ENCODE results near the gene TRIOBP. TPM values are rescaled to one million over a fixed set of nuclear protein-coding genes. Genes with fewer than 3 reads are reported as not detected.

Gene TRIOBP
- total RNA-seq, 1 donor from 2014 or later = 75.1 TPM

DNA sequence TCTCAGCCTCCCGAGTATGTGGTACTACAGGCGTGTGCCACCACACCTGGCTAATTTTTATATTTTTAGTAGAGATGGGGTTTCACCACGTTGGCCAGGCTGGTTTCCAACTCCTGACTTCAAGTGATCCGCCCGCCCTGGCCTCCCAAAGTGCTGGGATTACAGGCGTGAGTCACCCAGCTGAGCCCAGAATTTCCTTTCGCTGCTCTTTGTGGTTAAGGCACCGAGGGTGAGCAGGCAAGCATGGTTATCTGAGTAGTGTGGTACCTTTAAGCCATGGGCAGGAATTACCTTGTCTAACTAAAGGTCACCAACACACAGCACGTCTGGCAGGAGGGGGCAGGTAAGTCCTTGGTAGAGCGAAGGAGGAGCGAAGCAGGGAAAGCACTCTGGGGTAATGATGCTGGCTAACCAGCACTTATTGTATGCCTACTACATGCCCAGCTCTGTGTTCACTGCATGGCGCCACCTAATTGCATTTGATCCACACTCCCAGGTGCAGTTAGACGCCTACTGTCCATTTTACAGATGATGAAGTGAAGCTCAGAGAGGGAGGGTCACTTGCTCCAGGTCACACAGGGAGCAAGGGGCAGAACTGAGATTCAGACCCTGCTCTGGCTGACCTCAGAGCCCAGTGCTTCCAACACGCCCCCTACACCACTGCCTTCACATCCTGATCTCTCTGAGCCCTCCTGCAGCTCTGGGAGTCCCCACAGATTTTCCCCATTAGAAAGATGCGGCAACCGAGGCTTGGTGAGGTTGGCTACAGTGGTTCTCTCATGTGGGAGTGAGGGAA is 45.7 kb downstream of the TRIOBP start:
- no peak overlapping the region for H3K4me3 ChIP-seq (ENCODE audit: low read depth, low read length)
- peak; percentile 61 for DNase-seq (ENCODE audit: low read depth)
- TF ChIP-seq, protein P1, sequence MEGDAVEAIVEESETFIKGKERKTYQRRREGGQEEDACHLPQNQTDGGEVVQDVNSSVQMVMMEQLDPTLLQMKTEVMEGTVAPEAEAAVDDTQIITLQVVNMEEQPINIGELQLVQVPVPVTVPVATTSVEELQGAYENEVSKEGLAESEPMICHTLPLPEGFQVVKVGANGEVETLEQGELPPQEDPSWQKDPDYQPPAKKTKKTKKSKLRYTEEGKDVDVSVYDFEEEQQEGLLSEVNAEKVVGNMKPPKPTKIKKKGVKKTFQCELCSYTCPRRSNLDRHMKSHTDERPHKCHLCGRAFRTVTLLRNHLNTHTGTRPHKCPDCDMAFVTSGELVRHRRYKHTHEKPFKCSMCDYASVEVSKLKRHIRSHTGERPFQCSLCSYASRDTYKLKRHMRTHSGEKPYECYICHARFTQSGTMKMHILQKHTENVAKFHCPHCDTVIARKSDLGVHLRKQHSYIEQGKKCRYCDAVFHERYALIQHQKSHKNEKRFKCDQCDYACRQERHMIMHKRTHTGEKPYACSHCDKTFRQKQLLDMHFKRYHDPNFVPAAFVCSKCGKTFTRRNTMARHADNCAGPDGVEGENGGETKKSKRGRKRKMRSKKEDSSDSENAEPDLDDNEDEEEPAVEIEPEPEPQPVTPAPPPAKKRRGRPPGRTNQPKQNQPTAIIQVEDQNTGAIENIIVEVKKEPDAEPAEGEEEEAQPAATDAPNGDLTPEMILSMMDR (conservative IDR thresholded peaks at IDR 0.05; ENCODE audit: low read depth, low read length) = no peak

DNA sequence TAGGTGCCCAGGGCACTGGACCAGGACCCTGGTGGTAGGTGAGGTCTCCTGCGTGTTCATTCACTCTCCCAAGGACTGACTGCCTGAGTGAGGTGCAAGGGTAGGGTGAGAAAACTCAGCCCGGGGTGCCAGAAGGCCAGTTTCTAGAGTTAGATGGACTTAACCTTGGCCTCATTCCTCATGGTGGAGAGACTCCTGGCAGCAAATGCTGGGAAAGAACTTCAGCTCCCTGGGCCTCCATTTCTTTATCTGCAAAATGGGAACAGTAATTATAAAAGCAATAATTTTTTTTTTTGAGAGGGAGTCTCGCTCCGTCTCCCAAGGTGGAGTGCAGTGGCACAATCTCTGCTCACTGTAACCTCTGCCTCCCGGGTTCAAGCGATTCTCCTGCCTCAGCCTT is 47.7 kb downstream of the TRIOBP start:
- H3K4me3 ChIP-seq (ENCODE audit: low read depth, low read length) = no peak overlapping the region
- TF ChIP-seq, protein P1 (conservative IDR thresholded peaks at IDR 0.05; ENCODE audit: low read depth, low read length) = no peak
- no peak for DNase-seq (ENCODE audit: low read depth)

DNA sequence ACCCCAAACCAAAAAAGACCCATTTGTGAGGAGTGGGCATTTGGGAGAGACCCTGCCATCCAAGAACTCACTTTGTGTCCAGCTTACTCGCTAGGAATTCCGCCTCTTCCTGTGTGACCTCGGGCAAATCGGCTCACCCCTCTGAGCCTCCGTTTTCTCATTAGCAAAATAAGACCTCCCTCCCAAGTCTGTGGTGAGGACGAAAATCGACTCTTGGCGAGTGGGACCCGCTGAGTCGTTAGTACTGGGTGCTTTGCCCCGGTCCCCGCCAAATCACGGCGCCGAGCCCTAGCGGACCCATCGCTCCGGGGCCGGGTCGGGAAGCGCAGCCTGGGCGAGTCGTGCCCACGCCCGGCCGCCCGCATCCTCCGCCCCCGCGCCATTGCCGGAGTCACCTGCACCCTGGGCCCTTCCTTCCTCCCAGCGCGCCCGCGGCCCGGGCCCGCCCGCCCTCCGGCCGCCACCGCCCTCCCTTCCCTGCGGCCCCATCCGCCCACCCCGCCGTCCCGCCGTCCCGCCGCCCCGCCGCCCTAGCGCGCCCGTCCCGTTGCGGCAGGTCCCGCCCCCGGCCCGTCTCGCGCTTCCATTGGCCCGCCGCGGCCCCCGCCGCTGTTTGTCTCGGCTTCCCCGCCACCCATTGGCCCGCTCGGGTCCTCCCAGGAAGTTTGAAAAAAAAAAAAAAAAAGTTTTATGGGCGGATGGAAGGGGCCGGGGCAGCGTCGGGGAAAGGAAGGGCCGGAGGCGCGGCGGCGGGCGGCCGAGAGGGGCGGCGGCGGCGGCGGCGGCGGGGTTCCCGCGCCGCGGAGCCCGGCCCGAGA is 48.9 kb downstream of the TRIOBP start:
- TF ChIP-seq, protein P1 (conservative IDR thresholded peaks at IDR 0.05; ENCODE audit: low read depth, low read length) = no peak
- DNase-seq (ENCODE audit: low read depth) = no peak

DNA sequence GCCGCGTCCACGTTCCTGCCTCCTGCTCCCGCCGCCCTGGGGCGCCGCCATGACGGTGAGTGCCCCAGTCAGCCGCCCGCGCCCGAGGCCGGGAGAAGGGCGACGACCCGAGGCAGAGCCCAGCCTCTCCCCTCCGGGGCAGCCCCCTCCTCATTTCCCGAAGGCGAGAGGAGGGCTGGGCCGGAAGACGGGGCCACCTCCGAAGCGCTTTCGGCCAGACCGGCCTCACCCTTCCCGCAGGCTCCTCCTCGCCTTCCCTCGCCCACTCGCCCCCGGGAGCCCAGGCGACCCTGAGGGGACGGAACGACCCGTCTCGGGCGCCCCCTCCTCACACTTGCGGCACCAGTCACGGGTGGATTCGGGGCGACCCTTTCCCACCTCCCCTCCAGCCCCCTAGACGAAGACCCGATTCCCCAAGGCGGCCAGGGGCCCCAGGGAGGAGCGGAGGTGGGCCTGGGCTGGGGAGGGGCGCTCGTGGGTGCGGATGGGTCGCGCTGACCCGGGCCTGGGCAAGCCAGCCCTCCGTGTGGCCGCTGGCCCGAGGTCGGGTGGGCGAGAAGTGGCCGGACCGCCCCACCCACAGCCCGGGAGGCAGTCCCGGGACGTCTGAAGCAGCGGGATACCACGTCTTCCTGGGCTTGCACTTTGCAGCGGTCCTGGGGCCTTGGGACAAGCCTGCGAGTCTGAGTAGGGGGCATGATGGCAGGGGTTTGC is 49.7 kb downstream of the TRIOBP start:
- DNase-seq (ENCODE audit: low read depth) = no peak
- TF ChIP-seq, protein P1 (conservative IDR thresholded peaks at IDR 0.05; ENCODE audit: low read depth, low read length) = no peak
- H3K4me3 ChIP-seq (ENCODE audit: low read depth, low read length) = peak overlapping the region; percentile 96

More for the DNA sequence above, 48.9 kb downstream of the TRIOBP start:
- peak overlapping the region; percentile 96 for H3K4me3 ChIP-seq (ENCODE audit: low read depth, low read length)

DNA sequence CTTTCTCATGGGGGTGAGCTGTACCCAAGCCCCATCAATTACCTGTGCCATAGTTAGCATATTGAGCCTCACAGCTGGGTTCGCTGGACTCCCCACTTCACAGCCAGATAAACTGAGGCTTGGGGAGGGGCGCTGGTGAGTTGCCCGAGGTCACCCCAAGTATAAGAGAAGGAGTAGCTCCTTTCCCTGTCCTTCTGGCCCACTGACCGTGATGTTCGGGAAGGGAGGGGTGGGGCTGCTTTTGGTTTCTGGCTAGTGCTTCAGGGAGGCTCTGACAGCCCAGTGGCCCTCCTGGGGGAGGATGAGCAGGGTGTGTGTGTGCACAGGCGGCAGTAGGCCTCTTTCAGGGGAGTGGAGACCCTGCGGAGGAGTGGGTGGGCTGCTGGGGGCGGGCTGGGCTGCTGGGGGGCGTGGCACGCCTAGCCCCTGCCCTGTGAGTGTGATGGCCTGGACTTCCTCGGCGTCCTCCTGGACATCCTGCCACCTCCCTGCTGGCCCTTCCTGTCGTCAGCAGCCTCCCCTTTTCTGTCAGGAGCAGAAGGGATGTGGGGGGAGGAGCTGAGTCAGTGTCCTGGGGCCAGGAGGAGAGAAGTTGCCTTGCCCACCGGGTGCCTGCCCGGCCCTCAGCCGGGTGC is 50.3 kb downstream of the TRIOBP start:
- TF ChIP-seq, protein P1 (conservative IDR thresholded peaks at IDR 0.05; ENCODE audit: low read depth, low read length) = no peak
- no peak for DNase-seq (ENCODE audit: low read depth)

DNA sequence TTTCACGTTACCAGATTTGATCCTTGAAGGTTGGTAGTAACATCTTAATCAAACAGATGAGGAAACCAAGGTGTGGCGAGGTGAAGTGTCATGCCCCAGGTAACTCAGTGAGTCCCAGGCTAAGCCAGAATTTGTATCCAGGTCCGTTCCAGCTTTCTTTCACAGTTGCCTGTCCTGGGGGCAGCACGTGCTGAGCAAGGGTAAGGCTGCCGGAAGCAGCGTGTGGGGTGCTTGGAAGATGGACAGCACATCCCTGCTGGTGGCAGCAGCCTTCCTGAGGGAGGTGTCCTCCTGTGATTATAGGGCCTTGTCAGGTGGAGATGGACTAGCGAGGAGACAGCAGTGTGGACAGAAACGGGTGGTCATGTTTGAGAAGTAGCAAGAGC is 50.9 kb downstream of the TRIOBP start:
- peak overlapping the region; percentile 96 for H3K4me3 ChIP-seq (ENCODE audit: low read depth, low read length)
- TF ChIP-seq, protein P1 (conservative IDR thresholded peaks at IDR 0.05; ENCODE audit: low read depth, low read length) = no peak
- no peak for DNase-seq (ENCODE audit: low read depth)

More for the DNA sequence above, 50.3 kb downstream of the TRIOBP start:
- peak overlapping the region; percentile 96 for H3K4me3 ChIP-seq (ENCODE audit: low read depth, low read length)

Measured in epithelial cell of proximal tubule (primary cell).